ENCODE results near the gene NHSL1. TPM values are rescaled to one million over a fixed set of nuclear protein-coding genes. Genes with fewer than 3 reads are reported as not detected.

Gene NHSL1
- total RNA-seq, 2 donors from 2014 or later = 2.1 to 10.7 TPM

DNA sequence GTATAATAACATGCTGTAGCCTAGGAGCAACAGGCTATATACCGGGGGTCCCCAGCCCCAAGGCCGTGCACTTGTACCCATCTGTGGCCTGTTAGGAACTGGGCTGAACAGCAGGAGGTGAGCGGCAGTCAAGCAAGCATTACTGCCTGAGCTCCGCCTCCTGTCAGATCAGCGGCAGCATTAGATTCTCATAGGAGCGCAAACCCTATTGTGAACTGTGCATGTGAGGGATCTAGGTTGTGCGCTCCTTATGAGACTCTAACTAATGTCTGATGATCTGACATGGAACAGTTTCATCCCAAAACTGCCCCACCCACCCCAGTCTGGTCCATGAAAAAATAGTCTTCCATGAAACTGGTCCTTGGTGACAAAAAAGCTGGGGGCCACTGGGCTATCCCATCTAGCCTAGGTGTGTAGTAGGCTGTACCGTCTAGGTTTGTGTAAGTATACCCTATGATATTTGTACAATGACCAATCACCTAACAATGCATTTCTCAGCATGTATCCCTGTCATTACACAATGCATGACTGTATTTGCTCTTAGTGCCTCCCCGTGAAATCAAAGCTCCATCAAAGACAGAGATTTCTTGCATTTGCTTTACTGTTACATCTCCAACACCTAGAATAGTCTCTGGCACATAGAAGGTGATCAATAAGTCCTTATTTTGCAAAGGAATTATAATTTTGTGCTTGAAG, 30.8 kb downstream of the NHSL1 start:
- Histone ChIP-seq H3K9me3 (no peaks in the 10 kb centered on the region), H3K27me3 (replicated peaks; ENCODE audit: insufficient read depth) (no peaks in the 10 kb centered on the region), H3K4me1 (replicated peaks) (no peaks in the 10 kb centered on the region), H3K27ac (no peak overlapping the region), H3K4me3 (no peak overlapping the region), H3K36me3 (no peaks in the 10 kb centered on the region)
- 88% methylated on average over 9 of the region's 9 CpGs for WGBS
- intact Hi-C loops (cut with DNase I) = no loop called here
- no peak for DNase-seq (ENCODE audit: low spot score)
- no peak for TF ChIP-seq POLR2A (IDR thresholded peaks at IDR 0.05)
- TF ChIP-seq POLR2AphosphoS5 (IDR thresholded peaks at IDR 0.05) = no peak
- TF ChIP-seq, protein P1, sequence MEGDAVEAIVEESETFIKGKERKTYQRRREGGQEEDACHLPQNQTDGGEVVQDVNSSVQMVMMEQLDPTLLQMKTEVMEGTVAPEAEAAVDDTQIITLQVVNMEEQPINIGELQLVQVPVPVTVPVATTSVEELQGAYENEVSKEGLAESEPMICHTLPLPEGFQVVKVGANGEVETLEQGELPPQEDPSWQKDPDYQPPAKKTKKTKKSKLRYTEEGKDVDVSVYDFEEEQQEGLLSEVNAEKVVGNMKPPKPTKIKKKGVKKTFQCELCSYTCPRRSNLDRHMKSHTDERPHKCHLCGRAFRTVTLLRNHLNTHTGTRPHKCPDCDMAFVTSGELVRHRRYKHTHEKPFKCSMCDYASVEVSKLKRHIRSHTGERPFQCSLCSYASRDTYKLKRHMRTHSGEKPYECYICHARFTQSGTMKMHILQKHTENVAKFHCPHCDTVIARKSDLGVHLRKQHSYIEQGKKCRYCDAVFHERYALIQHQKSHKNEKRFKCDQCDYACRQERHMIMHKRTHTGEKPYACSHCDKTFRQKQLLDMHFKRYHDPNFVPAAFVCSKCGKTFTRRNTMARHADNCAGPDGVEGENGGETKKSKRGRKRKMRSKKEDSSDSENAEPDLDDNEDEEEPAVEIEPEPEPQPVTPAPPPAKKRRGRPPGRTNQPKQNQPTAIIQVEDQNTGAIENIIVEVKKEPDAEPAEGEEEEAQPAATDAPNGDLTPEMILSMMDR (IDR thresholded peaks at IDR 0.05) = no peak

DNA sequence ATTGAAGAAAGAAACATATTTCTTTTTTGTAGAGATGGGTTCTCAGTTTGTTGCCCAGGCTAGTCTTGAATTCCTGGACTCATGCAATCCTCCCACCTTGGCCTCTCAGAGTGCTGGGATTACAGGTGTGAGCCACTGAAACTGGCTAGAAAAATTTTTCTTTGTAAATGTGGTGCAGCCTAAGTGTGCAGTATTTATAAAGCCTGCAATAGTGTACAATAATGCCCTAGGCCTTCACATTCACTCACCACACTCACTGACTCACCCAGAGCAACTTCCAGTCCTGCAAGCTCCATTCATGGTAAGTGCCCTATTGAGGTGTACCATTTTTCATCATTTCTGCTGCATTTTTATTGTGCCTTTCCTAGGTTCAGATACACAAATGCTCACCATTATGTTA, 31.4 kb downstream of the NHSL1 start:
- Histone ChIP-seq H3K27me3 (replicated peaks; ENCODE audit: insufficient read depth) (no peaks in the 10 kb centered on the region), H3K9me3 (no peaks in the 10 kb centered on the region), H3K4me3 (no peak overlapping the region), H3K27ac (no peak overlapping the region), H3K4me1 (replicated peaks) (no peaks in the 10 kb centered on the region), H3K36me3 (no peaks in the 10 kb centered on the region)
- DNase-seq (ENCODE audit: low spot score) = no peak
- intact Hi-C loops (cut with DNase I) = no loop called here
- TF ChIP-seq, protein P1 (IDR thresholded peaks at IDR 0.05) = no peak
- TF ChIP-seq POLR2AphosphoS5 (IDR thresholded peaks at IDR 0.05) = no peak
- no peak for TF ChIP-seq POLR2A (IDR thresholded peaks at IDR 0.05)

DNA sequence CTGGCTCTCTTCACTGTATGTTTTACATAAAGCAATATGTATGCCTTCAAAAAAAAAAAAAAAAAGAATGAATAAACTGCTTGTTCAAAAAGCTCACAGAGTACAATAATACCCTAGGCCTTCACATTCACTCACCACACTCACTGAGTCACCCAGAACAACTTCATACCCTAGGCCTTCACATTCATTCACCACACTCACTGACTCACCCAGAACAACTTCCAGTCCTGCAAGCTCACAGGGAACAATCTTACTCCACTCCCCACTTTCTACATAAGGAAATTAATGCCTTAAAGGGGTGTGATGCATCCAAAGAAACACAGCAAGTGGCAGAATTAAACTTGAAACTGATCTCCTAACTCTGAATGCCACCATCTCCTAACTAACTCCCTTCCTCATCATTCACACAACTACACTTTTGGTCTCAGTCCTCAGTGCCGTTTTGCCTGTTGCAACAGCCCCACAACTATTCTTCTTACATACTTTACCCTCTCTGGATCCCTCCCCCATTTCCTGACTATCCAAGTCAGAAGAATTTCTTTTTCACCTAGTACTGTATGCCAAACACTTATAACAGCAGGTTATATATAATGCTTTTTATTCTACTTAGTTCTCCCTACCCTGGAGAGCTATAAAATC, 34.2 kb downstream of the NHSL1 start:
- Histone ChIP-seq H3K4me1 (replicated peaks) (no peaks in the 10 kb centered on the region), H3K4me3 (no peak overlapping the region), H3K27me3 (replicated peaks; ENCODE audit: insufficient read depth) (no peaks in the 10 kb centered on the region), H3K27ac (no peak overlapping the region), H3K9me3 (no peaks in the 10 kb centered on the region), H3K36me3 (no peaks in the 10 kb centered on the region)
- TF ChIP-seq POLR2A (IDR thresholded peaks at IDR 0.05) (no peak), POLR2AphosphoS5 (IDR thresholded peaks at IDR 0.05) (no peak)
- TF ChIP-seq, protein P1 (IDR thresholded peaks at IDR 0.05) = no peak
- intact Hi-C loops (cut with DNase I) = no loop called here
- 55% methylated on average over 1 of the region's 1 CpG for WGBS
- no peak for DNase-seq (ENCODE audit: low spot score)

DNA sequence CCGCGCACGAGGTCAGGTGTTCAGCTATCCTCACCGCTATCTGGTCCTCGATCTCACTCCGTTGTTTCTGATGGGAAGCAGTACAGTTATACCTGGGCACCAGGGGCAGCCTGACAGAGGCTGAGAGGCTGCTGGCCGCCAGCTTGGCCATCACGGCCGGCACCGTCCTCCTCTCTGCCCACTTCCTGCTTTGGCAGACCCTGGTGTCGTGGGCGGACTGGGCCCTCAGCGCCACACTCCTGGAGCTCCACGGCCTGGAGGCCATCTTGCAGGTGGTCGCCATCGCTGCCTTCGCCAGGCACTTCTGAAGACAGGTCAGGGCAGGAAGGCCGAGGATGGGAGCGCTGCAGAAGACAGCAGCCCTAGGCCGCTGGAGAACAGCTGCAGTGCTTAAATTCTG, 35.2 kb downstream of the NHSL1 start:
- no peak for TF ChIP-seq POLR2AphosphoS5 (IDR thresholded peaks at IDR 0.05)
- TF ChIP-seq POLR2A (IDR thresholded peaks at IDR 0.05) = no peak
- TF ChIP-seq, protein P1 (IDR thresholded peaks at IDR 0.05) = no peak
- intact Hi-C loops (cut with DNase I) = no loop called here
- Histone ChIP-seq H3K27ac (no peak overlapping the region), H3K4me3 (no peak overlapping the region), H3K9me3 (no peaks in the 10 kb centered on the region), H3K27me3 (replicated peaks; ENCODE audit: insufficient read depth) (no peaks in the 10 kb centered on the region), H3K4me1 (replicated peaks) (no peaks in the 10 kb centered on the region), H3K36me3 (no peaks in the 10 kb centered on the region)
- DNase-seq (ENCODE audit: low spot score) = no peak
- 96% methylated on average over 20 of the region's 20 CpGs for WGBS

DNA sequence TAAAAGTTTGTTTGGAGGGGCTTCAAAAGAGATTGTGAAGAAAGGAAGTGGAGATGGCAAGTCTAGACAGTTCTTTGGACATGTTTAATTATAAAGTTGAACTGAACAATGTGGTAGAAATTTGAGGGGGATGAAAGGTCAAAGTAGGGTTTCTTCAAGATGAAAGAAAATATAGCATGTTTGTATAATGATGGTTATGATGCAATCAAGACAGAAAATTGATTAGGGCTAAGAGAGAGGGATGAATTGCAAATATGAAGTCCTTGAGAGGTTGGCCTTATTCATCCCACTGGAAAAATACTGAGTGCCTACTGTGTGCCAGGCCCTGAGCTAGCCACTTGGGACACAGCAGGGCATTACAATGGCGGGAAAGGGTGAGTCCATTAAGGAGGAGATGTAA, 37.6 kb downstream of the NHSL1 start:
- no peaks in the 10 kb centered on the region for H3K36me3 ChIP-seq
- no peak for DNase-seq (ENCODE audit: low spot score)
- no peaks in the 10 kb centered on the region for H3K9me3 ChIP-seq
- no peaks in the 10 kb centered on the region for H3K27me3 ChIP-seq (replicated peaks; ENCODE audit: insufficient read depth)
- 100% methylated on average over 1 of the region's 1 CpG for WGBS
- H3K27ac ChIP-seq = no peak overlapping the region
- intact Hi-C loops (cut with DNase I) = no loop called here
- H3K4me3 ChIP-seq = no peak overlapping the region
- H3K4me1 ChIP-seq (replicated peaks) = no peaks in the 10 kb centered on the region
- TF ChIP-seq POLR2AphosphoS5 (IDR thresholded peaks at IDR 0.05) = no peak
- TF ChIP-seq, protein P1 (IDR thresholded peaks at IDR 0.05) = no peak
- TF ChIP-seq POLR2A (IDR thresholded peaks at IDR 0.05) = no peak

Data from prostate gland (tissue), 2 donors.